ENCODE data around the gene KIAA0040. TPM values are rescaled to one million over a fixed set of nuclear protein-coding genes. Genes with fewer than 3 reads are reported as not detected.
A peak's percentile ranks its signal among the peaks of the same experiment; 100 is the strongest.

KIAA0040 gene
- total RNA-seq, 1 experiment from 2014 or later = 32.4 TPM

GRCh38 chr1:175146529-175147213 lies 45.9 kb downstream of the KIAA0040 start:
- no TSS peak for BruUV-seq (replicated peaks)
- Histone ChIP-seq H2AFZ (ENCODE audit: low read depth, low read length, poor library complexity, severe bottlenecking) (peak overlapping the region; percentile 94), H3K4me3 (replicated peaks in 1 of 2; ENCODE audit: low read depth in 1 of 2, low read length in 2 of 2) (no peak overlapping the region), H3K79me2 (ENCODE audit: insufficient read depth, low read length) (no peaks in the 10 kb centered on the region), H4K20me1 (ENCODE audit: insufficient read depth) (no peaks in the 10 kb centered on the region), H3K9me3 (ENCODE audit: control insufficient read depth in 1 of 2, insufficient read depth in 1 of 2, low read depth in 1 of 2, low read length in 2 of 2) (no peaks in the 10 kb centered on the region), H3K27me3 (ENCODE audit: insufficient read depth, low read length) (peaks cover 9% of the 10 kb centered on the region), H3K9ac (ENCODE audit: low read length) (no peak overlapping the region), H3K36me3 (ENCODE audit: control insufficient read depth in 1 of 2, insufficient read depth in 2 of 2, low read length in 2 of 2) (no peaks in the 10 kb centered on the region), H3K9me2 (ENCODE audit: insufficient read depth) (no peaks in the 10 kb centered on the region), H3K4me2 (ENCODE audit: low read length) (peak overlapping the region; percentile 52), H3K27ac (ENCODE audit: low read depth, low read length) (no peak overlapping the region), H3K4me1 (ENCODE audit: control insufficient read depth in 1 of 2, insufficient read depth in 2 of 2, low read length in 2 of 2) (peaks cover 0 to 9% of the 10 kb centered on the region in 2 experiments; a peak in 2 of 4 replicates)
- DNase-seq (ENCODE audit: low read depth, low spot score) (peak; percentile 63), ATAC-seq (peak; percentile 100)
- POLR2A ChIA-PET = interaction anchor here (0.9 to 1.3 kb wide), 2 partner anchors 23 to 117 kb away, joined by 3 to 4 read pairs; no protein-coding TSS in a partner anchor
- CTCF ChIA-PET = interaction anchor here (0.6 to 4.2 kb wide), 22 partner anchors 9 to 928 kb away, joined by 3 to 37 read pairs (median 4); partner anchors contain the start of gene MRPS14
- RAD21 ChIA-PET (ENCODE audit: low non-redundant PET in 1 of 2, low total read pairs in 2 of 2, uncharacterized antibody in 2 of 2, unreplicated experiment in 2 of 2) = interaction anchor here (0.9 to 1.4 kb wide), 4 partner anchors 8 to 123 kb away, joined by 3 to 5 read pairs (median 4); partner anchors contain the start of gene MRPS14 (in 1 of the 2)
- intact Hi-C loops (cut with micrococcal nuclease) = loop anchor here (2.0 to 5.0 kb wide), 3 partner anchors 118 to 1696 kb away; no protein-coding TSS in a partner anchor
- TF ChIP-seq ZNF274 (IDR thresholded peaks at IDR 0.05; ENCODE audit: low read depth, low read length) (no peak), YY1 (IDR thresholded peaks at IDR 0.05; ENCODE audit: extremely low read depth, insufficient replicate concordance, low read depth, low read length) (peak; percentile 37), TCF7L2 (IDR thresholded peaks at IDR 0.05; ENCODE audit: borderline replicate concordance, extremely low read depth, insufficient read depth, insufficient read length) (no peak), RAD21 (IDR thresholded peaks at IDR 0.05; ENCODE audit: low read depth) (peak; percentile 69), POLR2AphosphoS5 (IDR thresholded peaks at IDR 0.05; ENCODE audit: low read depth, low read length) (no peak), ELF1 (IDR thresholded peaks at IDR 0.05; ENCODE audit: borderline replicate concordance, low read depth) (no peak), ZBTB33 (IDR thresholded peaks at IDR 0.05; ENCODE audit: extremely low read depth, insufficient replicate concordance, low read length) (no peak), REST (IDR thresholded peaks at IDR 0.05; ENCODE audit: low read depth) (no peak), CTCF (IDR thresholded peaks at IDR 0.05 in 2 of 3, conservative IDR thresholded peaks at IDR 0.05 in 1 of 3; ENCODE audit: borderline replicate concordance in 1 of 3, insufficient read depth in 1 of 3, low read depth in 2 of 3, low read length in 2 of 3) (peak; percentile 68 to 92 (median 79)), CBX3 (IDR thresholded peaks at IDR 0.05; ENCODE audit: low read depth) (0 out of 2 replicates have a peak, but pooled peaks have one; percentile 43), EGR1 (IDR thresholded peaks at IDR 0.05; ENCODE audit: low read depth) (no peak), EZH2 (IDR thresholded peaks at IDR 0.05) (no peak), SRF (IDR thresholded peaks at IDR 0.05; ENCODE audit: low read depth) (no peak), ZFX (IDR thresholded peaks at IDR 0.05) (no peak), MAX (IDR thresholded peaks at IDR 0.05) (no peak), JUND (IDR thresholded peaks at IDR 0.05) (no peak), ATF3 (IDR thresholded peaks at IDR 0.05) (no peak), EZH2phosphoT487 (IDR thresholded peaks at IDR 0.05; ENCODE audit: borderline replicate concordance) (no peak)

Data from HCT116 (cell line).